GM06990 (cell line): Measurements from ENCODE around the gene ZNF224.

Source experiments
- DNase-seq: peaks from one replicate; pipeline ENCODE4 v3.0.0-alpha.2; 2011; ENCODE audit not compliant: insufficient read length; ENCODE audit errors: extremely low read depth
- H3K27me3 ChIP-seq: replicated peaks from 2 replicates; pipeline ENCODE4 v1.6.0; 2011; ENCODE audit warnings: low read length; ENCODE audit not compliant: control insufficient read depth, insufficient read depth
- H3K36me3 ChIP-seq: 2 replicates; pipeline ENCODE4 v1.5.1; 2011; ENCODE audit warnings: low read length; ENCODE audit not compliant: control insufficient read depth, insufficient read depth
- H3K4me3 ChIP-seq: replicated peaks from 2 replicates; pipeline ENCODE4 v1.5.1; 2011; ENCODE audit warnings: low read depth, mild to moderate bottlenecking, control low read depth, low read length
- TF ChIP-seq, protein P1 (sequence below): IDR thresholded peaks from 2 replicates; pipeline ENCODE4 v1.5.1; 2011; ENCODE audit warnings: low read length, control low read depth, mild to moderate bottlenecking, inconsistent platforms; ENCODE audit not compliant: insufficient read depth, poor library complexity, severe bottlenecking

ZNF224 gene

DNA sequence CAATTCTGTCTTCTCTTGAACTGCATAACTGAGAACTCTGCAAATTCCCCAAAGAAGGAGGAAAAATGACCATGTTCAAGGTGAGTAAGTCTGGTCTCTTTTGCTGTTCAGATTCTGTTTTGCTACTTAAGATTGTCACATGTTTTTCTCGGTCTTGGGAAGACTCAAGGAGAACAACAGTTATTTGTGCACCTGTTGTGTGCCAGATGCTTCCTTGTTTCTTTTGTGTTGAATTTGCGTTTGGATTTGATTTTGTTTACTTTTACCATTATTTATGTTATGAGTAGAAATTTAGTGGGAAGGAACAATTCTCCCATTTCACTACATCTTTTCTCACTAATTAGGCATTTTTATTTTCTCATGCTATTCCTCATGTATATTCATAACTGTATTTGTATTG is 17.8 kb upstream of the ZNF224 start:
- no peaks in the 10 kb centered on the region for H3K36me3 ChIP-seq
- no peaks in the 10 kb centered on the region for H3K27me3 ChIP-seq
- no peak overlapping the region for H3K4me3 ChIP-seq
- TF ChIP-seq, protein P1, sequence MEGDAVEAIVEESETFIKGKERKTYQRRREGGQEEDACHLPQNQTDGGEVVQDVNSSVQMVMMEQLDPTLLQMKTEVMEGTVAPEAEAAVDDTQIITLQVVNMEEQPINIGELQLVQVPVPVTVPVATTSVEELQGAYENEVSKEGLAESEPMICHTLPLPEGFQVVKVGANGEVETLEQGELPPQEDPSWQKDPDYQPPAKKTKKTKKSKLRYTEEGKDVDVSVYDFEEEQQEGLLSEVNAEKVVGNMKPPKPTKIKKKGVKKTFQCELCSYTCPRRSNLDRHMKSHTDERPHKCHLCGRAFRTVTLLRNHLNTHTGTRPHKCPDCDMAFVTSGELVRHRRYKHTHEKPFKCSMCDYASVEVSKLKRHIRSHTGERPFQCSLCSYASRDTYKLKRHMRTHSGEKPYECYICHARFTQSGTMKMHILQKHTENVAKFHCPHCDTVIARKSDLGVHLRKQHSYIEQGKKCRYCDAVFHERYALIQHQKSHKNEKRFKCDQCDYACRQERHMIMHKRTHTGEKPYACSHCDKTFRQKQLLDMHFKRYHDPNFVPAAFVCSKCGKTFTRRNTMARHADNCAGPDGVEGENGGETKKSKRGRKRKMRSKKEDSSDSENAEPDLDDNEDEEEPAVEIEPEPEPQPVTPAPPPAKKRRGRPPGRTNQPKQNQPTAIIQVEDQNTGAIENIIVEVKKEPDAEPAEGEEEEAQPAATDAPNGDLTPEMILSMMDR, result no peak
- no peak for DNase-seq

DNA sequence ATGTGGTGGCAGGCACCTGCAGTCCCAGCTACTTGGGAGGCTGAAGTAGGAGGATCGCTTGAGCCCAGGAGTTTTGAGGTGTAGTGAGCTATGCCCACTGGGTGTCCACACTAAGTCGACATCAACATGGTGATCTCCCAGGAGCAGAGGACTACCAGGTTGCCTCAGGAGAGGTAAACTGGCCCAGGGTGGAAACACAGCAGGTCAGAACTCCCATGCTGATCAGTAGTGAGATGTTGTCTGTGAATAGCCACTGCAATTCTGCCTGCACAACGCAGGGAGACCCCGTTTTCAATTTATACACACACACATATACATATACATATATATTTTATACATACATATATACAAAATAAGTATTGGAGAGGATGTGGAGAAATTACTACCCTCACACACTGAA is 2.1 kb upstream of the ZNF224 start:
- no peak for DNase-seq
- H3K36me3 ChIP-seq, result peaks cover 2% of the 10 kb centered on the region; the same call in 1 of the 2 replicates
- no peaks in the 10 kb centered on the region for H3K27me3 ChIP-seq
- no peak overlapping the region for H3K4me3 ChIP-seq
- TF ChIP-seq, protein P1, result no peak

DNA sequence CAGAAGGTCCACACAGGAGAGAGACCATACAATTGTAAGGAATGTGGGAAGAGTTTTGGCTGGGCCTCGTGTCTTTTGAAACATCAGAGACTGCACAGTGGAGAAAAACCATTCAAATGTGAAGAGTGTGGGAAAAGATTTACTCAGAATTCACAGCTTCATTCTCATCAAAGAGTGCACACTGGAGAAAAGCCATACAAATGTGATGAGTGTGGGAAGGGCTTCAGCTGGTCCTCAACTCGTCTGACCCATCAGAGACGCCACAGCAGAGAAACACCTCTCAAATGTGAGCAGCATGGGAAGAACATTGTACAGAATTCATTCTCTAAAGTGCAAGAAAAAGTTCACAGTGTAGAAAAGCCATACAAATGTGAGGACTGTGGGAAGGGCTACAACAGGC is 13.6 kb downstream of the ZNF224 start:
- TF ChIP-seq, protein P1, result no peak
- DNase-seq, result no peak
- Histone ChIP-seq H3K36me3 (peaks cover 9% of the 10 kb centered on the region), H3K27me3 (no peaks in the 10 kb centered on the region), H3K4me3 (no peak overlapping the region)

DNA sequence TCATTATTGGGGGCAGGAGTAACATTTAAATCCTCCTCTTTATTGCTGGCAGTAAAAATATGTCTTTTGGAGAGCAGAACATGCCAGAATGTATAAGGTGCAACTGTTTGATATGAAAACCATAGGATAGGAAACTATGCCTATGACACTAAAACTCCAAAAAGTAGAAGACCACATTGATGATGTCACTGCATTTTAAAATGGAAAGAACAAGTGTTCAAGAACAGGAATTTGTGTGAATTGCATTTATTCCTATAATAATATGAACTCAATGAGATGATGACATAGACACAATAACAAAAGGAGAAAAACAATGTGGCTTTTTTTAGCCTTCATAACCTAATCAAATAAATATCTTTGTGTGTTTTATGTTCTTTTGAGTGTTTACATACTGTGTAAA is 15.3 kb downstream of the ZNF224 start:
- no peaks in the 10 kb centered on the region for H3K27me3 ChIP-seq
- no peak for DNase-seq
- peaks cover 9% of the 10 kb centered on the region for H3K36me3 ChIP-seq
- TF ChIP-seq, protein P1, result no peak
- H3K4me3 ChIP-seq, result no peak overlapping the region

DNA sequence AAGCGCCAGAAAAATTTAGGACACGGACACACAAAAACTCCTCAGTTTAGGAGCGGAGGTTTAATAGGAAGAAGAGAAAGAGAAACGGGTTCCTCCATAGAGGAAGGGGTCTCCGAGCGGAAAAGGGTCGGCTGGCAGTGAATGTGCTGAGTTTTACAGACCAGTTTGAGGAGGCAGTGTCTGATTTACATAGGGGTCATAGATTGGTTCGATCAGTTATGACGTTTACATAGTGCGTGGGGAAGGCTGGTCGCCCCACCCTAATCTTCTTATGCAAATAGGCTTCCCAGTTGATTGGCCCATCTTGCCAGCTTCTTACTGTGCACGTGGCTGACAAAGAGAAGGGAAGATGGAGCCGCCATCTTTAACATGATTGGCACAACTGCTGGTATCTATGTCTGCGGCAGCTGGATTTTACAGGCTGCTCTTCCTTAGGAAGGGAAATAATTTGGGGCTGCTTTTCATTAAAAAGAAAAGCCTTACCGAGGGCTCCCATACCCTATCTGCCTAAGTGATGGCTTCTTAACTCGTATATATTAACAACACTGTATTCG is 17.8 kb downstream of the ZNF224 start:
- no peak for DNase-seq
- TF ChIP-seq, protein P1, result no peak
- no peak overlapping the region; the same call in 1 of the 2 replicates for H3K4me3 ChIP-seq
- H3K36me3 ChIP-seq, result peaks cover 4% of the 10 kb centered on the region
- H3K27me3 ChIP-seq, result no peaks in the 10 kb centered on the region

DNA sequence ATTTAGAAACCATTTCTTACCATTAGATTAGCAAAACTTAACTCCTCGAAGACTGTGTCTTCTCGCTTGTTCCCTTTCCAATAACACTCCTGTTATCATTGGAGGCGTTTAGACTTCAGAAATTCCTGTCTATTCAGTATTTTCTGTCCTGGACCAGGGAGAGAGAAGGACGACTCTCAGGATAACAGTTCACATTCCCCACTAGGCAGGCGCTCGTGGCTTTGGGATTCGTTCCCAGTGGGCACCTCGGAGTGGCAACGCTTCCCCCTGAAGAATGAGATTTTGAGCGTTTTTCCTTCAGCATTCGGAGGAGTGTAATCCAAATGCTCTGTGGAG is 18.6 kb downstream of the ZNF224 start:
- DNase-seq, result no peak
- H3K4me3 ChIP-seq, result peak overlapping the region; percentile 91
- H3K27me3 ChIP-seq, result no peaks in the 10 kb centered on the region
- TF ChIP-seq, protein P1, result no peak
- peaks cover 4% of the 10 kb centered on the region for H3K36me3 ChIP-seq
